HepG2 (cell line): Measurements from ENCODE around the gene CCL18. TPM values are rescaled to one million over a fixed set of nuclear protein-coding genes. Genes with fewer than 3 reads are reported as not detected.
"Not testable (repeated sequence)": the region's sequence is repeated elsewhere in the genome, so short reads cannot be mapped to it uniquely, and the experiment has no call there.

Source experiments
- ATAC-seq: fragments of 200-7000 bp; cut with Tn5 transposase; 3 replicates; pipeline ENCODE4 v1.9.1; 2020; ENCODE audit warnings: mild to moderate bottlenecking, moderate library complexity
- BruUV-seq: library from RNA; stranded (reverse); fragments of 400-500 nt; replicated peaks from 2 replicates; lab custom pipeline; 2021; lab: Mats Ljungman, UMichigan
- CTCF ChIA-PET: fragments of 300-600 bp; formaldehyde crosslinking; extraction: SDS; loops from one replicate; lab custom pipeline; 2021; ENCODE audit warnings: low total read pairs, inconsistent platforms, low intra/inter-chr PET ratio; lab: Yijun Ruan, JAX
- POLR2A ChIA-PET: fragments of 350-600 bp; sonication (Branson Sonifier 250); formaldehyde crosslinking; loops from one replicate; lab custom pipeline; 2020; ENCODE audit warnings: antibody characterized with exemption, inconsistent platforms; lab: Yijun Ruan, JAX
- DNase-seq: peaks from one replicate; pipeline ENCODE4 v3.0.0-alpha.2; 2015; ENCODE audit warnings: low spot score
- FAIRE-seq: peaks from 3 replicates; lab custom pipeline; 2011; peaks lifted over from hg19 to GRCh38; lab: Jason Lieb, UNC
- H2AFZ ChIP-seq: one replicate; pipeline ENCODE4 v1.6.1; 2011; ENCODE audit warnings: low read length, inconsistent platforms
- H3K27ac ChIP-seq: fragments of 300-600 bp; 3 replicates; pipeline ENCODE4 v1.8.0; 2011; ENCODE audit warnings: mixed run types, mild to moderate bottlenecking, mixed read lengths, low read length, inconsistent platforms; ENCODE audit not compliant: insufficient read depth; ENCODE audit errors: extremely low read length
- H3K27me3 ChIP-seq, 2 experiments: fragments of 200-600 bp in 1 of 2; 2 replicates in 1 of 2; 3 replicates in 1 of 2; pipeline versions ENCODE4 v1.6.0 to v1.8.0; 2011; ENCODE audit warnings: low read length in 2 of 2, mild to moderate bottlenecking in 2 of 2, moderate library complexity in 2 of 2, inconsistent platforms in 1 of 2; ENCODE audit not compliant: insufficient read depth in 2 of 2, control insufficient read depth in 1 of 2
- H3K36me3 ChIP-seq, 2 experiments: fragments of 200-600 bp in 1 of 2; replicated peaks in 1 of 2; 2 replicates in 1 of 2; 3 replicates in 1 of 2; pipeline versions ENCODE4 v1.5.1 to v1.8.0; 2011; ENCODE audit warnings: low read length in 2 of 2, inconsistent platforms in 1 of 2; ENCODE audit not compliant: insufficient read depth in 2 of 2, control insufficient read depth in 1 of 2
- H3K4me1 ChIP-seq: 2 replicates; pipeline ENCODE4 v1.5.1; 2012; ENCODE audit warnings: low read length, inconsistent platforms; ENCODE audit not compliant: insufficient read depth
- H3K4me2 ChIP-seq: 2 replicates; pipeline ENCODE4 v1.6.0; 2011; ENCODE audit warnings: low read depth, low read length, inconsistent platforms
- H3K4me3 ChIP-seq, 3 experiments: fragments of 200-600 bp in 1 of 3; sonication (generic), shearing (Covaris generic) in 1 of 3; replicated peaks in 1 of 3; 2 replicates each; pipeline ENCODE4 v1.5.1; 2011 to 2016; ENCODE audit warnings: low read length in 3 of 3, inconsistent platforms in 2 of 3, low read depth in 2 of 3, mild to moderate bottlenecking in 2 of 3, control low read depth in 1 of 3, mixed read lengths in 1 of 3; ENCODE audit not compliant: insufficient read depth in 1 of 3
- H3K79me2 ChIP-seq: one replicate; pipeline ENCODE4 v1.6.1; 2011; ENCODE audit warnings: low read length, inconsistent platforms; ENCODE audit not compliant: insufficient read depth
- H3K9ac ChIP-seq: 2 replicates; pipeline ENCODE4 v1.6.0; 2011; ENCODE audit warnings: mild to moderate bottlenecking, low read depth, low read length, inconsistent platforms; ENCODE audit not compliant: insufficient read depth
- H3K9me3 ChIP-seq: 2 replicates; pipeline ENCODE4 v1.5.1; 2012; ENCODE audit warnings: mild to moderate bottlenecking, low read length
- H4K20me1 ChIP-seq: 2 replicates; pipeline ENCODE4 v1.6.0; 2011; ENCODE audit warnings: inconsistent platforms, mild to moderate bottlenecking, low read length, moderate library complexity; ENCODE audit not compliant: insufficient read depth
- BCL6 ChIP-seq: IDR thresholded peaks from 2 replicates; pipeline ENCODE4 v1.6.1; 2016; ENCODE audit warnings: missing genetic modification reagents, missing compliant biosample characterization
- CSRNP2 ChIP-seq: sonication (generic); formaldehyde crosslinking; conservative IDR thresholded peaks from 2 replicates; pipeline ENCODE4 v1.8.0; 2022; ENCODE audit warnings: low read depth, missing genetic modification reagents
- FOXP1 ChIP-seq, 2 experiments: fragments of 450-650 bp in 1 of 2; IDR thresholded peaks; 2 replicates each; pipeline ENCODE4 v1.6.1; 2017 to 2018; ENCODE audit warnings: antibody characterized with exemption in 1 of 2
- GATAD1 ChIP-seq: IDR thresholded peaks from 2 replicates; pipeline ENCODE4 v1.6.1; 2016; ENCODE audit warnings: missing genetic modification reagents, missing compliant biosample characterization
- GLMP ChIP-seq: sonication (generic); formaldehyde crosslinking; IDR thresholded peaks from 2 replicates; pipeline ENCODE4 v1.9.0; 2021; ENCODE audit warnings: missing genetic modification reagents, mild to moderate bottlenecking, borderline replicate concordance
- GZF1 ChIP-seq: sonication (generic); formaldehyde crosslinking; IDR thresholded peaks from 2 replicates; pipeline ENCODE4 v1.5.1; 2020; ENCODE audit warnings: mild to moderate bottlenecking, missing genetic modification reagents
- HNF4G ChIP-seq, 2 experiments: sonication (generic) in 1 of 2; formaldehyde crosslinking in 1 of 2; IDR thresholded peaks; 2 replicates each; pipeline versions ENCODE4 v1.4.0 to v1.6.1; 2011 to 2020; ENCODE audit warnings: borderline replicate concordance in 2 of 2, low read depth in 2 of 2, mild to moderate bottlenecking in 2 of 2, low read length in 1 of 2, missing genetic modification reagents in 1 of 2, moderate library complexity in 1 of 2
- KDM2A ChIP-seq: sonication (generic); formaldehyde crosslinking; IDR thresholded peaks from 2 replicates; pipeline ENCODE4 v1.4.0; 2020; ENCODE audit warnings: low read depth, missing genetic modification reagents, borderline replicate concordance
- NCOR1 ChIP-seq: fragments of 200-600 bp; sonication (generic); IDR thresholded peaks from 2 replicates; pipeline ENCODE4 v1.7.0; 2017; ENCODE audit warnings: antibody characterized with exemption, low read length, borderline replicate concordance
- NR0B2 ChIP-seq: sonication (generic); formaldehyde crosslinking; IDR thresholded peaks from 2 replicates; pipeline ENCODE4 v1.4.0; 2020; ENCODE audit warnings: mild to moderate bottlenecking, missing genetic modification reagents
- RFXANK ChIP-seq: IDR thresholded peaks from 2 replicates; pipeline ENCODE4 v1.6.1; 2016
- ZBTB3 ChIP-seq: sonication (generic); formaldehyde crosslinking; IDR thresholded peaks from 2 replicates; pipeline ENCODE4 v1.4.0; 2020; ENCODE audit warnings: low read depth, mild to moderate bottlenecking, moderate library complexity, missing genetic modification reagents, borderline replicate concordance
- ZBTB42 ChIP-seq: sonication (generic); formaldehyde crosslinking; IDR thresholded peaks from 2 replicates; pipeline ENCODE4 v1.5.0; 2020; ENCODE audit warnings: mild to moderate bottlenecking, missing genetic modification reagents
- ZNF260 ChIP-seq: sonication (generic); formaldehyde crosslinking; IDR thresholded peaks from 2 replicates; pipeline ENCODE4 v1.4.0; 2020; ENCODE audit warnings: missing genetic modification reagents, low read depth, mild to moderate bottlenecking, borderline replicate concordance
- ZNF570 ChIP-seq: sonication (generic); formaldehyde crosslinking; IDR thresholded peaks from 2 replicates; pipeline ENCODE4 v1.4.0; 2020; ENCODE audit warnings: mild to moderate bottlenecking, missing genetic modification reagents, borderline replicate concordance
- ZSCAN30 ChIP-seq: sonication (generic); formaldehyde crosslinking; IDR thresholded peaks from 2 replicates; pipeline ENCODE4 v1.5.0; 2020; ENCODE audit warnings: mild to moderate bottlenecking, missing genetic modification reagents
- WGBS: methylation state at CpG from one replicate; pipeline ENCODE4 v1.1.6; 2017; ENCODE audit warnings: low lambda C conversion rate; 5-methylcytosine and 5-hydroxymethylcytosine counted together
- in situ Hi-C: cut with HindIII; loops from 2 replicates; pipeline ENCODE4 v1.10.0; 2017; ENCODE audit warnings: low pct_unique_long_range_greater_than_20kb; ENCODE audit not compliant: extremely low pct_ligation_motif_present
- intact Hi-C: fragments of 100-400 bp; cut with micrococcal nuclease; formaldehyde crosslinking; loops from one replicate; pipeline ENCODE4 v1.10.0; 2022; ENCODE audit not compliant: unreplicated experiment
- polyA plus RNA-seq, 8 experiments: library from polyadenylated mRNA; depleted of rRNA in 3 of 8; stranded (reverse) in 7 of 8; unstranded in 1 of 8; fragments of >200 nt; fragmentation: Illumina TruSeq in 4 of 8; extraction: Trizol in 4 of 8; gene quantifications; 2 replicates each; pipeline versions ENCODE4 v1.2.1 to v1.2.3, GENCODE V29; 2011 to 2016; ENCODE audit warnings: low read depth in 4 of 8, missing spikeins in 1 of 8, mixed read lengths in 1 of 8; ENCODE audit not compliant: insufficient read depth in 1 of 8
- total RNA-seq, 5 experiments: library from RNA; depleted of rRNA; stranded (reverse); fragments of >200 nt; fragmentation: Illumina TruSeq; extraction: Trizol; gene quantifications; 2 replicates each; pipeline ENCODE4 v1.2.3, GENCODE V29; 2016; ENCODE audit warnings: low read depth in 1 of 5

CCL18 gene
- total and polyA plus RNA-seq, 2 of the 13 experiments (the other 11 are each of a cell fraction or from before 2014, with no cell fraction given): not detected

DNA sequence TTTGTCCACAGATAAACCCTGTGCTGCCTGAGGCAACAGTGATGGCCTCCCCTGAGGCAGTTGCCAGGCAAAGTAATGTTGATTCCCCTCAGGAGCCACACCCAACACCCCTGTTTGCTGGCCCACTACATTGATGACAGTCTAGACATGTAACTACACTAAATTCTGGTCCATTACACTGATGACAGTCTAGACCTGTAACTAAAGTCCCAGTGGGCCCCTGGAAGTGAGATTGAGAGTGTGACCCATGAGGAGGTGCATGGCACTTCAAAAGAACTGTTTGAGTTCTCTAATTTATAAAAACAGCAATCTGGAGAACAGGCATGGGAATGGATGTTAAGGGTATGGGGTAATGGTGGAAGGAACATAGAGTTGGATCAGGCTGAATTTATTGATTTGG is 48.5 kb downstream of the CCL18 start:
- Histone ChIP-seq H4K20me1 (no peaks in the 10 kb centered on the region), H3K27me3 (no peaks in the 10 kb centered on the region), H2AFZ (no peak overlapping the region), H3K9ac (no peak overlapping the region), H3K36me3 (no peaks in the 10 kb centered on the region), H3K4me3 (no peak overlapping the region), H3K4me1 (no peaks in the 10 kb centered on the region), H3K79me2 (no peaks in the 10 kb centered on the region), H3K27ac (no peak overlapping the region), H3K9me3 (no peaks in the 10 kb centered on the region), H3K4me2 (no peak overlapping the region)
- POLR2A ChIA-PET: no interaction called here
- DNase-seq (no peak), ATAC-seq (no peak), FAIRE-seq (no peak)
- in situ Hi-C loops (no loop called here), intact Hi-C loops (no loop called here)
- CTCF ChIA-PET: no interaction called here
- TF ChIP-seq FOXP1 (IDR thresholded peaks at IDR 0.05) (no peak), FOXP1 (CRISPR knock-in tag; IDR thresholded peaks at IDR 0.05) (no peak), GATAD1 (no peak), GZF1 (CRISPR knock-in tag) (no peak), CSRNP2 (CRISPR knock-in tag) (no peak), ZSCAN30 (CRISPR knock-in tag) (no peak), BCL6 (CRISPR knock-in tag) (no peak), ZBTB3 (CRISPR knock-in tag) (no peak), NCOR1 (no peak), ZNF260 (no peak), HNF4G (IDR thresholded peaks at IDR 0.05; ENCODE audit: borderline replicate concordance, low read depth, low read length) (no peak), HNF4G (CRISPR knock-in tag; IDR thresholded peaks at IDR 0.05; ENCODE audit: borderline replicate concordance, low read depth) (no peak), GLMP (no peak), RFXANK (CRISPR knock-in tag) (no peak), ZNF570 (CRISPR knock-in tag) (no peak), KDM2A (CRISPR knock-in tag) (no peak), ZBTB42 (CRISPR knock-in tag) (no peak), NR0B2 (CRISPR knock-in tag) (no peak)
- BruUV-seq: no TSS peak

GRCh38 chr17:36113131-36113530 is 49.1 kb downstream of the CCL18 start:
- H3K9ac ChIP-seq, DNase-seq, intact Hi-C loops, H2AFZ ChIP-seq, H3K4me3 ChIP-seq, BruUV-seq, H3K36me3 ChIP-seq, H3K4me2 ChIP-seq, in situ Hi-C loops, H4K20me1 ChIP-seq, ATAC-seq, H3K4me1 ChIP-seq, H3K79me2 ChIP-seq, H3K27ac ChIP-seq, H3K27me3 ChIP-seq, H3K9me3 ChIP-seq, POLR2A ChIA-PET, FAIRE-seq, CTCF ChIA-PET: not testable (repeated sequence)
- WGBS: 14% methylated on average over 1 of the region's 1 CpG
